SW480 (cell line): ENCODE results near the gene CCDC127.
"Not testable (repeated sequence)": the region's sequence is repeated elsewhere in the genome, so short reads cannot be mapped to it uniquely, and the experiment has no call there.

Experiments
- DNase-seq: peaks from one replicate; pipeline ENCODE4 v3.0.0-alpha.2; 2016; ENCODE audit warnings: low spot score

CCDC127 gene

GRCh38 chr5:217494-218456, at the start of gene CCDC127, which contains the start of gene SDHA:
TSS of gene CCDC127 (minus strand) at chr5:218153. CDS start at chr5:216849, 1,304 bp downstream.
TSS of gene SDHA (plus strand) at chr5:218320. CDS start at chr5:218356, 36 bp downstream.
- peak; percentile 90 for DNase-seq

- DNase-seq = no peak
These were observed 49.8 kb upstream of the CCDC127 start for GRCh38 chr5:267716-268115.

GRCh38 chr5:266311-267026, 48.5 kb upstream of the CCDC127 start:
- not testable (repeated sequence) for DNase-seq

- DNase-seq = no peak
These were observed 46.4 kb upstream of the CCDC127 start for GRCh38 chr5:264338-264737.

GRCh38 chr5:263275-263974, 45.5 kb upstream of the CCDC127 start:
- not testable (repeated sequence) for DNase-seq

GRCh38 chr5:257148-257547, 39.2 kb upstream of the CCDC127 start:
- DNase-seq = no peak

GRCh38 chr5:256347-256746, 38.4 kb upstream of the CCDC127 start:
- DNase-seq = not testable (repeated sequence)

GRCh38 chr5:255116-255515, 37.2 kb upstream of the CCDC127 start:
- not testable (repeated sequence) for DNase-seq

GRCh38 chr5:254322-254721, 36.4 kb upstream of the CCDC127 start:
- DNase-seq = not testable (repeated sequence)

- DNase-seq = no peak
These were observed 34.6 kb upstream of the CCDC127 start for GRCh38 chr5:252546-252945.

- not testable (repeated sequence) for DNase-seq
These were observed 34.0 kb upstream of the CCDC127 start for GRCh38 chr5:251975-252374.

GRCh38 chr5:251538-251937, 33.6 kb upstream of the CCDC127 start:
- not testable (repeated sequence) for DNase-seq

- not testable (repeated sequence) for DNase-seq
These were observed 33.1 kb upstream of the CCDC127 start for GRCh38 chr5:251016-251415.

GRCh38 chr5:250396-250795, 32.4 kb upstream of the CCDC127 start:
- DNase-seq = not testable (repeated sequence)

- not testable (repeated sequence) for DNase-seq
These were observed 27.8 kb upstream of the CCDC127 start for GRCh38 chr5:245717-246116.

GRCh38 chr5:243683-244367, 25.9 kb upstream of the CCDC127 start:
- not testable (repeated sequence) for DNase-seq

GRCh38 chr5:241045-241669, 23.2 kb upstream of the CCDC127 start:
- DNase-seq = not testable (repeated sequence)

- DNase-seq = not testable (repeated sequence)
These were observed 22.6 kb upstream of the CCDC127 start for GRCh38 chr5:240550-240949.

GRCh38 chr5:237931-238330, 20.0 kb upstream of the CCDC127 start:
- DNase-seq = not testable (repeated sequence)

GRCh38 chr5:235527-235926, 17.6 kb upstream of the CCDC127 start:
- DNase-seq = not testable (repeated sequence)

- DNase-seq = no peak
These were observed 16.5 kb upstream of the CCDC127 start for GRCh38 chr5:234450-234849.
